Stimulated activated CD8-positive, alpha-beta memory T cell treated with anti-CD3 and anti-CD28 coated beads, Interleukin-15, amount 100 ng/mL, for 4 hours (primary cell): ENCODE measurements around the gene GIGYF1.

Experiments used
- DNase-seq, 2 donors: peaks; one replicate each; pipeline ENCODE4 v3.0.0-alpha.2; 2020; ENCODE audit warnings: low read depth in 2 of 2

The GIGYF1 gene

GRCh38 chr7:100683659-100684533, 10.2 kb downstream of the GIGYF1 start:
- no peak for DNase-seq

DNA sequence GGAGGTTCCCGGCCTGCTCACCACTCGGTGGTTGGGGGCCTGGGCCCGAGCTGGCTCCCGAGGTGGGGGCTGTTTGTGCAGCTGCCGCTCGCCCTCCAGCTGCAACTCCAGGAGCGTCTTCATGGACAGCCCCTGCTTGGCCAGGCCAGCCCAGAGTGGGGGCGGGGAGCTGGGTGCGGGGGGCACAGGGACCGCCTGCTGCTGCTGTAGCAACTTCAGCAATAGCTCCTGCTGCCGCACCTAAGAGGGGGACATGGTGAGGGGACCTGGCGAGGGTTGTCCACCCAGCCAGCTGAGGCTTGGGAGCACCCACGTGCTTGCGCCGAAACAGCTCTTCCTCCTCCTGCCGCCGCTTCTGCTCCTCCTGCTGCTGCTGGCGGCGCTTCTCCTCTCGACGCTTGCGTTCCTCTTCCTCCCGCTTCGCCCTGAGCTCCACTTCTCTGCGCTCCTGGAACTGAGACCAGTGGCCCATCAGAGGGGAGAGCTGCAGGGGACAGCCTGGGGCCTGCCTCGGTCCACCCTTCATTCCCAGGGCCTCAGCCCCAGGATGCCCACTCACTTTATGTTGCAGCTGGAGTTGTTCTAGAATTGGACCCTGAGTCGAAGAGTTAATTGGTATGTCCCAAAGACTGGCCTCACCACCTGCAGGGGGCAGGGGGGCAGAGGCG, 10.9 kb downstream of the GIGYF1 start:
- no peak for DNase-seq

GRCh38 chr7:100682228-100682741, 11.8 kb downstream of the GIGYF1 start:
- no peak for DNase-seq

- no peak for DNase-seq
These were observed 12.4 kb downstream of the GIGYF1 start for GRCh38 chr7:100681491-100682227.

GRCh38 chr7:100680576-100681271, 13.3 kb downstream of the GIGYF1 start:
- no peak for DNase-seq

DNA sequence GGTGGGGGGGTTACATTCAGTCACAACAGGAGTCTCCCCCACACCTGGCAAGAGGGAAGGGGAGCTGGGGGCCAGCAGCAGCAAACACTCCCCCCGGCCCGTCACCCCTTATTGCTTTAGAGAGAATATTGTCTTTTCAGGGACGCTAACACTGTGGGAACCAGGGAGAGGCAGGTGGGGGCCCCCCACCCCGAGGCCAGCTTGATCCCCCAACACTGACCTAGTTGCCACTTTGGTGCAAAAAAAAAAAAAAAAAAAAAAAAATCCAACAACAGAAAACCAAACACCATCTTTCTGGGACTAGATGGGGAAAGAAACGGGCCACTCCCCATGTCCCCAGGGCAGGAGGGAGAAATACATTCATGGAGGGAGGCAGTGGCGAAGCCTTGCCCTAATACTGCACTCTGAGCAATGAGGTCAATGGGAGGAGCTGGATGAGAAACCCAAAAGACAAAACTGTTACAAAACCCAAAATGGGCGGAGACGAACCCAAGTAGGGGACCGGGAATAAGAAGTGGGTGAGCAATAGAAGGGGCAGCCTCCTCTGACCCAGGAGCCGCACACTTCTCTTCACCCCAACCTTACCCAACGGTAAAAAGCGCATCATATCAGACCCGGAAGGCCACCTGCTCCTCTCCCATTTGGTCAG, 14.0 kb downstream of the GIGYF1 start:
- DNase-seq: no peak

GRCh38 chr7:100679129-100679926, 14.7 kb downstream of the GIGYF1 start:
- no peak for DNase-seq

DNA sequence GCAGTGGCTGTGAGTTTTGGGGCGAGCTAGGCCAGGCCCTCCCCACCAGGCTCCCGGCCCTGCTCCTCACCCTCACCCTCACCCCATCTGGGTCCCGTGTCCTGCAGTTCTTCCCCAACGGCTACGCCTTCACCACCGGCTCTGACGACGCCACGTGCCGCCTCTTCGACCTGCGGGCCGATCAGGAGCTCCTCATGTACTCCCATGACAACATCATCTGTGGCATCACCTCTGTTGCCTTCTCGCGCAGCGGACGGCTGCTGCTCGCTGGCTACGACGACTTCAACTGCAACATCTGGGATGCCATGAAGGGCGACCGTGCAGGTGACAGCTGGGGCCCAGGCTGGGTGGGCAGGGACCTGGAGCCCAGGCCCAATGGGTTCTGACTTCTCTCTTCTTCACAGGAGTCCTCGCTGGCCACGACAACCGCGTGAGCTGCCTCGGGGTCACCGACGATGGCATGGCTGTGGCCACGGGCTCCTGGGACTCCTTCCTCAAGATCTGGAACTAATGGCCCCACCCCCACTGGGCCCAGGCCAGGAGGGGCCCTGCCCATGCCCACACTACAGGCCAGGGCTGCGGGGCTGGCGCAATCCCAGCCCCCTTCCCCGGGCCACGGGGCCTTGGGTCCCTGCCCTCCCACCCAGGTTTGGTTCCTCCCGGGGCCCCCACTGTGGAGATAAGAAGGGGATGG, 15.6 kb downstream of the GIGYF1 start:
- no peak for DNase-seq

DNA sequence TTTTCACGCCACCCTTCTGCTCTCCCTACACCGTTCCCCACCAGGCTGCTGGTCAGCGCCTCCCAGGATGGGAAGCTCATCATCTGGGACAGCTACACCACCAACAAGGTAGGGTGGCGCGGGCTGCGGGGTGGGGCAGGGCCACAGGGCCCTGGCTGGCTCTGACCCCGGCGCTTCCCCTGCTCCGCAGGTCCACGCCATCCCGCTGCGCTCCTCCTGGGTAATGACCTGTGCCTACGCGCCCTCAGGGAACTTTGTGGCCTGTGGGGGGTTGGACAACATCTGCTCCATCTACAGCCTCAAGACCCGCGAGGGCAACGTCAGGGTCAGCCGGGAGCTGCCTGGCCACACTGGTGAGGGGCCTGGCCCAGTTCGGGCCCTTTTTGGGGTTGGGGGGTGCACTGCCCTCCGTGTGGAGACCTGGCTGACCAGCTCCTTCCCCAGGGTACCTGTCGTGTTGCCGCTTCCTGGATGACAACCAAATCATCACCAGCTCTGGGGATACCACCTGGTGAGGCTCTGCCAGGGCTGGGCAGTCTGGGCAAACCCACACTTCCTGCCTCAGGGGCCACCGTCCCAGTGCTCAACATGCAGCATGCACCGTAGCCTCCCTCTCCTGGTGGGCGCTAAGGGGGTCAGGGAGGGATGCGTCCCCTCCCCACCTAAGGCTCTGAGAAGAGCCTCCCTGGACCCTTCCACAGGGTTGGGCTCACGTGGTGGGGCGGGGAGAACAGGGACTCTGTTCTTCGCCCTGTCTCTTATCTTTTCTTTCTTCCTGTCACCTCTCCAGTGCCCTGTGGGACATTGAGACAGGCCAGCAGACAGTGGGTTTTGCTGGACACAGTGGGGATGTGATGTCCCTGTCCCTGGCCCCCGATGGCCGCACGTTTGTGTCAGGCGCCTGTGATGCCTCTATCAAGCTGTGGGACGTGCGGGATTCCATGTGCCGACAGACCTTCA, 16.5 kb downstream of the GIGYF1 start:
- DNase-seq: no peak

- no peak for DNase-seq
These were observed 17.3 kb downstream of the GIGYF1 start for GRCh38 chr7:100676501-100677306.

GRCh38 chr7:100675581-100676350, 18.3 kb downstream of the GIGYF1 start:
- DNase-seq: peak; percentile 70 to 79

DNA sequence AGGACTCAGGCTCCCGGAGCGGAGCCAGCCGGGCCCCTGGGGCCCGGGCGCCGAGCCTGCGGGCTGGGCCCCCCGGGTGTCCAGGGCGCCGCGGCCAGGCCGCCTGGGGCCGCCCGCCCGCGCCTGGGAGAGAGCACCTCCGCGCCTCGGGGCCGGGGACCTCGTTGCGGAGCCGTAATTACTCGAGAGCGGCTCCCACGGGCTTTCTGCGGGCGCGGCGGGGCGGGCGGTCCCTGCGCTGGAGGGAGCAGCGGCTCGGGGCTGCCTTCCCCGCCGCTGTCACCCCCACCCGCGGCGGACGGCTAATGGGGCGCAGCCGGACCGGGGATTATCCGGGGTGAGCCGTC, 19.0 kb downstream of the GIGYF1 start:
- no peak for DNase-seq

DNA sequence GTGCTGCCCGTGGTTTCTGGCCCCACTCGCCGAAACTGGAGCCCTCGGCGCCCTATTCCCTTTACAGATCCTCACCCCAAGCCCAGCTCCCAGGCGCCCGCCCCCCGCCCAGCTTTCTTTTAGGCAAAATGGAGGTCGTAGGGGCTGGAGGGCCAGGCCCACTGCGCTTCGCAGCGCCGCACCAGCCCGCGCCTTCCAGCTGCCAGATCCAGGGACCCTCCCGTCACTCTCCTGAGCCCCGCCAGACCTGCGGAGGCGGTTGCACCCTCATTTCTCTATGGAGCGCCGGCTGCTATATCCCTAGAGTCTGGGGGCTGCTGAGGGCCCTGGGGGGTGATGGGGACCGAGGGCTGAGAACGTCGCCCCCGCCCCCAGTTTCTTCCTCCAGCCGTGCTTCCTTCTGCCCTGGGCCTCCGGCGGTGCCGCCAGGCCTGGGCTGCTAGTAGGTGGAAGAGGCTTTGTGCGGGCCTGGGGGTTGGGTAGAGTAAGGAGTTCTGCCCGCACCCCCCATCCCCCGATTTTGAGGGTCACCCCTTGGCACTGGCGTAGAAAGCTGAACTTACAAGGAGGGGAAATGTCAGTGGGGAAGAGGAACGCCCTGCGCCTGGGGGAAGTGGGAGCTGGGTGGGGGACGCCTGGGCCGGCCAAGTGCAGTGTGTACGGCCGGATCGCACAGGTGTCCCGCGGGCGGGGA, 19.5 kb downstream of the GIGYF1 start:
- no peak for DNase-seq

- DNase-seq: no peak
These were observed 20.1 kb downstream of the GIGYF1 start for GRCh38 chr7:100673942-100674410.

- DNase-seq: peak; percentile 95 to 97
These were observed 20.6 kb downstream of the GIGYF1 start, which contains the start of gene GNB2 for GRCh38 chr7:100673302-100673941. TSS of gene GNB2 (plus strand) at chr7:100673740. CDS start at chr7:100676266, 2,526 bp downstream.
